HepG2 (cell line): ENCODE measurements around the gene PXMP4. TPM values are rescaled to one million over a fixed set of nuclear protein-coding genes. Genes with fewer than 3 reads are reported as not detected.

Experiments used
- ARHGAP35 ChIP-seq: sonication (generic); formaldehyde crosslinking; IDR thresholded peaks from 2 replicates; pipeline ENCODE4 v1.9.0; 2022; ENCODE audit warnings: mild to moderate bottlenecking, inconsistent platforms, moderate library complexity, missing genetic modification reagents, borderline replicate concordance
- CENPX ChIP-seq: sonication (generic); formaldehyde crosslinking; IDR thresholded peaks from 2 replicates; pipeline ENCODE4 v1.9.0; 2021; ENCODE audit warnings: mild to moderate bottlenecking, missing genetic modification reagents, moderate library complexity
- PAWR ChIP-seq: sonication (generic); formaldehyde crosslinking; IDR thresholded peaks from 2 replicates; pipeline ENCODE4 v1.4.0; 2020; ENCODE audit warnings: missing genetic modification reagents, mild to moderate bottlenecking, borderline replicate concordance
- RFXANK ChIP-seq: IDR thresholded peaks from 2 replicates; pipeline ENCODE4 v1.6.1; 2016
- RXRB ChIP-seq: IDR thresholded peaks from 2 replicates; pipeline ENCODE4 v1.6.1; 2016; ENCODE audit warnings: borderline replicate concordance, missing genetic modification reagents, missing compliant biosample characterization
- SIN3B ChIP-seq: fragments of 150-350 bp; IDR thresholded peaks from 2 replicates; pipeline ENCODE4 v1.6.1; 2014; ENCODE audit warnings: low read length
- TBL1XR1 ChIP-seq: fragments of 150-350 bp; IDR thresholded peaks from 2 replicates; pipeline ENCODE4 v1.6.1; 2014; ENCODE audit warnings: borderline replicate concordance, low read length; ENCODE audit not compliant: partially characterized antibody
- ZNF282 ChIP-seq: fragments of 450-650 bp; IDR thresholded peaks from 2 replicates; pipeline ENCODE4 v1.6.1; 2018; ENCODE audit not compliant: partially characterized antibody
- polyA plus RNA-seq, 8 experiments: library from polyadenylated mRNA; depleted of rRNA in 3 of 8; stranded (reverse) in 7 of 8; unstranded in 1 of 8; fragments of >200 nt; fragmentation: Illumina TruSeq in 4 of 8; extraction: Trizol in 4 of 8; gene quantifications; 2 replicates each; pipeline versions ENCODE4 v1.2.1 to v1.2.3, GENCODE V29; 2011 to 2016; ENCODE audit warnings: low read depth in 4 of 8, missing spikeins in 1 of 8, mixed read lengths in 1 of 8; ENCODE audit not compliant: insufficient read depth in 1 of 8
- total RNA-seq, 5 experiments: library from RNA; depleted of rRNA; stranded (reverse); fragments of >200 nt; fragmentation: Illumina TruSeq; extraction: Trizol; gene quantifications; 2 replicates each; pipeline ENCODE4 v1.2.3, GENCODE V29; 2016; ENCODE audit warnings: low read depth in 1 of 5
- TF ChIP-seq, protein P1 (sequence below): sonication (generic); formaldehyde crosslinking; IDR thresholded peaks from 2 replicates; pipeline ENCODE4 v1.4.0; 2020; ENCODE audit warnings: missing genetic modification reagents
- TF ChIP-seq, protein P2 (sequence below): sonication (generic); formaldehyde crosslinking; IDR thresholded peaks from 2 replicates; pipeline ENCODE4 v1.5.0; 2020; ENCODE audit warnings: missing genetic modification reagents, mild to moderate bottlenecking, borderline replicate concordance
- TF ChIP-seq, protein P3 (sequence below): IDR thresholded peaks from 2 replicates; pipeline ENCODE4 v1.6.1; 2012; ENCODE audit warnings: inconsistent platforms
- TF ChIP-seq, protein P4 (sequence below): sonication (generic); formaldehyde crosslinking; IDR thresholded peaks from 2 replicates; pipeline ENCODE4 v1.5.1; 2020; ENCODE audit warnings: missing genetic modification reagents, mild to moderate bottlenecking, borderline replicate concordance

PXMP4 gene
- total and polyA plus RNA-seq, 2 of the 13 experiments (the other 11 are each of a cell fraction or from before 2014, with no cell fraction given): not detected

DNA sequence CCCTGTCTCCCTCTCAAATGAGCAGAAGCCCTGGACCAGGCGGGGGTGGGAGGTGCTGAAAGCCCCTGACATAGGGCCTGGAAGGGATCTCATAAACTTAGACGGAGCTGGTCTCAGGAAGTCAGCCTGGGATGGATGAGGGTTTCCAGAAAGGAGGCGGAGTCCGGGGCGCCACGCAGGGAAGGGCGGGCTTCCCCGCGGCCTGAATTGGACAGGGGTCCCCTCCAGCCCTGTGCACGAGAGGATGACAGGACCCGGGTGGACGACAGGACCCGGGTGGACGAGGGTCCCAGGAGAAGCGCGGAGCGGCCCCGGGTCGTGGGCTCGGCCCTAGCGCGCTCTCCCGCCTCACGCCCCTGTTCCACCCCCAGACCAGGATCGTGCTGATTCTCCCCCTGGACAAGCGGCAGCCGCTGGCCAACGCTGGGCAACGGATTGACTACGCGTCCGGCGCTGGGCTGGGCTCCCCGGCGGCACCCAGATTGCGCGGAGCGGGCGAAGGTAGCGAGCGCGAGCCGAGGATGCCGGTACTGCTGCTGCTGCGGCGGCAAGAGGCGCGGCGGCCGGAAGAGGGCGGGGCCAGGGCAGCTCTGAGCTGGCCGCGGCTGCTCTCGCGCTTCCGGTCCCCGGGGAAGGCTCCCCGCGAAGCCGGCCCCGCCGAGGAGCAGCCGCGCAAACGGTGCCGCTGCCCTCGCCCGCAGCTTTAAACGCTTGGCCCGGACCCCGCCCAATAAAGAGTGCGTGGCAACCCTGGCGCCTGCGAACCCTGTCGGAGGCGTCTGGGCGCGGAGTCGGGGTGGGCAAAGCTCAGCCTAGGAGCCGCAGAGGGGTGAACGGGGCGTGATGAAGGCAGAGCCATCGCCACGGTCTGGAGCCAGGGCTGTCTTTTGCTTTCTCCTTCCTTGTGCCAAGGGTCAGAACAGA lies 56.7 kb downstream of the PXMP4 start (continued):
- TF ChIP-seq, protein P1, sequence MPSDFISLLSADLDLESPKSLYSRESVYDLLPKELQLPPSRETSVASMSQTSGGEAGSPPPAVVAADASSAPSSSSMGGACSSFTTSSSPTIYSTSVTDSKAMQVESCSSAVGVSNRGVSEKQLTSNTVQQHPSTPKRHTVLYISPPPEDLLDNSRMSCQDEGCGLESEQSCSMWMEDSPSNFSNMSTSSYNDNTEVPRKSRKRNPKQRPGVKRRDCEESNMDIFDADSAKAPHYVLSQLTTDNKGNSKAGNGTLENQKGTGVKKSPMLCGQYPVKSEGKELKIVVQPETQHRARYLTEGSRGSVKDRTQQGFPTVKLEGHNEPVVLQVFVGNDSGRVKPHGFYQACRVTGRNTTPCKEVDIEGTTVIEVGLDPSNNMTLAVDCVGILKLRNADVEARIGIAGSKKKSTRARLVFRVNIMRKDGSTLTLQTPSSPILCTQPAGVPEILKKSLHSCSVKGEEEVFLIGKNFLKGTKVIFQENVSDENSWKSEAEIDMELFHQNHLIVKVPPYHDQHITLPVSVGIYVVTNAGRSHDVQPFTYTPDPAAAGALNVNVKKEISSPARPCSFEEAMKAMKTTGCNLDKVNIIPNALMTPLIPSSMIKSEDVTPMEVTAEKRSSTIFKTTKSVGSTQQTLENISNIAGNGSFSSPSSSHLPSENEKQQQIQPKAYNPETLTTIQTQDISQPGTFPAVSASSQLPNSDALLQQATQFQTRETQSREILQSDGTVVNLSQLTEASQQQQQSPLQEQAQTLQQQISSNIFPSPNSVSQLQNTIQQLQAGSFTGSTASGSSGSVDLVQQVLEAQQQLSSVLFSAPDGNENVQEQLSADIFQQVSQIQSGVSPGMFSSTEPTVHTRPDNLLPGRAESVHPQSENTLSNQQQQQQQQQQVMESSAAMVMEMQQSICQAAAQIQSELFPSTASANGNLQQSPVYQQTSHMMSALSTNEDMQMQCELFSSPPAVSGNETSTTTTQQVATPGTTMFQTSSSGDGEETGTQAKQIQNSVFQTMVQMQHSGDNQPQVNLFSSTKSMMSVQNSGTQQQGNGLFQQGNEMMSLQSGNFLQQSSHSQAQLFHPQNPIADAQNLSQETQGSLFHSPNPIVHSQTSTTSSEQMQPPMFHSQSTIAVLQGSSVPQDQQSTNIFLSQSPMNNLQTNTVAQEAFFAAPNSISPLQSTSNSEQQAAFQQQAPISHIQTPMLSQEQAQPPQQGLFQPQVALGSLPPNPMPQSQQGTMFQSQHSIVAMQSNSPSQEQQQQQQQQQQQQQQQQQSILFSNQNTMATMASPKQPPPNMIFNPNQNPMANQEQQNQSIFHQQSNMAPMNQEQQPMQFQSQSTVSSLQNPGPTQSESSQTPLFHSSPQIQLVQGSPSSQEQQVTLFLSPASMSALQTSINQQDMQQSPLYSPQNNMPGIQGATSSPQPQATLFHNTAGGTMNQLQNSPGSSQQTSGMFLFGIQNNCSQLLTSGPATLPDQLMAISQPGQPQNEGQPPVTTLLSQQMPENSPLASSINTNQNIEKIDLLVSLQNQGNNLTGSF (CRISPR knock-in tag): peak; percentile 72; the same call in 1 of the 2 replicates
- TF ChIP-seq SIN3B (no peak), CENPX (CRISPR knock-in tag) (no peak; the same call in 1 of the 2 replicates), RFXANK (CRISPR knock-in tag) (peak; percentile 68; the same call in 1 of the 2 replicates), TBL1XR1 (no peak), PAWR (CRISPR knock-in tag) (no peak), ARHGAP35 (CRISPR knock-in tag) (peak; percentile 52; the same call in 1 of the 2 replicates), RXRB (no peak), ZNF282 (no peak)
- TF ChIP-seq, protein P2, sequence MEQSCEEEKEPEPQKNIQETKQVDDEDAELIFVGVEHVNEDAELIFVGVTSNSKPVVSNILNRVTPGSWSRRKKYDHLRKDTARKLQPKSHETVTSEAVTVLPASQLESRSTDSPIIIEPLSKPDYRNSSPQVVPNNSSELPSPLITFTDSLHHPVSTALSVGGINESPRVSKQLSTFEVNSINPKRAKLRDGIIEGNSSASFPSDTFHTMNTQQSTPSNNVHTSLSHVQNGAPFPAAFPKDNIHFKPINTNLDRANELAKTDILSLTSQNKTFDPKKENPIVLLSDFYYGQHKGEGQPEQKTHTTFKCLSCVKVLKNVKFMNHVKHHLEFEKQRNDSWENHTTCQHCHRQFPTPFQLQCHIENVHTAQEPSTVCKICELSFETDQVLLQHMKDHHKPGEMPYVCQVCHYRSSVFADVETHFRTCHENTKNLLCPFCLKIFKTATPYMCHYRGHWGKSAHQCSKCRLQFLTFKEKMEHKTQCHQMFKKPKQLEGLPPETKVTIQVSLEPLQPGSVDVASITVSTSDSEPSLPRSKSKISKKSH (CRISPR knock-in tag): peak; percentile 91; the same call in 1 of the 2 replicates
- TF ChIP-seq, protein P3, sequence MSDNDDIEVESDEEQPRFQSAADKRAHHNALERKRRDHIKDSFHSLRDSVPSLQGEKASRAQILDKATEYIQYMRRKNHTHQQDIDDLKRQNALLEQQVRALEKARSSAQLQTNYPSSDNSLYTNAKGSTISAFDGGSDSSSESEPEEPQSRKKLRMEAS: peak; percentile 84
- TF ChIP-seq, protein P4, sequence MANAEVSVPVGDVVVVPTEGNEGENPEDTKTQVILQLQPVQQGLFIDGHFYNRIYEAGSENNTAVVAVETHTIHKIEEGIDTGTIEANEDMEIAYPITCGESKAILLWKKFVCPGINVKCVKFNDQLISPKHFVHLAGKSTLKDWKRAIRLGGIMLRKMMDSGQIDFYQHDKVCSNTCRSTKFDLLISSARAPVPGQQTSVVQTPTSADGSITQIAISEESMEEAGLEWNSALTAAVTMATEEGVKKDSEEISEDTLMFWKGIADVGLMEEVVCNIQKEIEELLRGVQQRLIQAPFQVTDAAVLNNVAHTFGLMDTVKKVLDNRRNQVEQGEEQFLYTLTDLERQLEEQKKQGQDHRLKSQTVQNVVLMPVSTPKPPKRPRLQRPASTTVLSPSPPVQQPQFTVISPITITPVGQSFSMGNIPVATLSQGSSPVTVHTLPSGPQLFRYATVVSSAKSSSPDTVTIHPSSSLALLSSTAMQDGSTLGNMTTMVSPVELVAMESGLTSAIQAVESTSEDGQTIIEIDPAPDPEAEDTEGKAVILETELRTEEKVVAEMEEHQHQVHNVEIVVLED (CRISPR knock-in tag): peak; percentile 85
